GM23338 (cell line): ENCODE measurements around the gene OTOGL. TPM values are rescaled to one million over a fixed set of nuclear protein-coding genes. Genes with fewer than 3 reads are reported as not detected.

Experiments
- ATAC-seq: fragments of 200-7000 bp; cut with Tn5 transposase; 3 replicates; pipeline ENCODE4 v1.9.1; 2020
- DNase-seq: peaks from one replicate; pipeline ENCODE4 v3.0.0-alpha.2; 2015; ENCODE audit warnings: low spot score
- H2AFZ ChIP-seq: fragments of 200-600 bp; sonication (generic); 2 replicates; pipeline ENCODE4 v1.8.0; 2016; ENCODE audit warnings: antibody characterized with exemption, mild to moderate bottlenecking, moderate library complexity
- H3F3A ChIP-seq: fragments of 200-600 bp; sonication (generic); replicated peaks from 2 replicates; pipeline ENCODE4 v1.8.0; 2017; ENCODE audit warnings: antibody characterized with exemption, mixed run types, low read depth
- H3K27ac ChIP-seq: fragments of 200-600 bp; sonication (generic); 2 replicates; pipeline ENCODE4 v1.6.1; 2016; ENCODE audit warnings: low read depth
- H3K27me3 ChIP-seq: fragments of 200-600 bp; sonication (generic); 2 replicates; pipeline ENCODE4 v1.8.0; 2016; ENCODE audit warnings: mild to moderate bottlenecking, mixed run types, moderate library complexity; ENCODE audit not compliant: insufficient read depth
- H3K36me3 ChIP-seq: fragments of 200-600 bp; sonication (generic); 2 replicates; pipeline ENCODE4 v1.8.0; 2016; ENCODE audit warnings: mild to moderate bottlenecking; ENCODE audit not compliant: insufficient read depth
- H3K4me1 ChIP-seq: fragments of 200-600 bp; sonication (generic); 2 replicates; pipeline ENCODE4 v1.8.0; 2016; ENCODE audit warnings: mild to moderate bottlenecking, moderate library complexity; ENCODE audit not compliant: insufficient read depth
- H3K4me2 ChIP-seq: fragments of 200-600 bp; sonication (generic); 2 replicates; pipeline ENCODE4 v1.7.1; 2017; ENCODE audit warnings: mixed run types
- H3K4me3 ChIP-seq: fragments of 200-600 bp; sonication (generic); 2 replicates; pipeline ENCODE4 v1.6.1; 2016; ENCODE audit warnings: mixed run types
- H3K79me2 ChIP-seq: fragments of 200-600 bp; sonication (generic); replicated peaks from 2 replicates; pipeline ENCODE4 v1.8.0; 2017; ENCODE audit warnings: mild to moderate bottlenecking; ENCODE audit not compliant: insufficient read depth
- H3K9me2 ChIP-seq: fragments of 200-600 bp; sonication (generic); 2 replicates; pipeline ENCODE4 v1.8.0; 2017; ENCODE audit not compliant: insufficient read depth
- H4K20me1 ChIP-seq: fragments of 200-600 bp; sonication (generic); replicated peaks from 2 replicates; pipeline ENCODE4 v1.8.0; 2017; ENCODE audit warnings: mild to moderate bottlenecking; ENCODE audit not compliant: insufficient read depth
- H3K27ac Mint-ChIP-seq: 2 replicates; pipeline ENCODE4 v1.8.0; 2020; ENCODE audit warnings: inconsistent platforms, mild to moderate bottlenecking, moderate library complexity, mixed read lengths
- H3K27me3 Mint-ChIP-seq: 3 replicates; pipeline ENCODE4 v1.8.0; 2022; ENCODE audit warnings: low read depth, mild to moderate bottlenecking, moderate library complexity, mixed read lengths, inconsistent platforms; ENCODE audit not compliant: insufficient read depth, poor library complexity
- H3K36me3 Mint-ChIP-seq: 3 replicates; pipeline ENCODE4 v1.8.0; 2021; ENCODE audit warnings: low read depth, mild to moderate bottlenecking, inconsistent platforms, moderate library complexity, mixed read lengths
- H3K4me1 Mint-ChIP-seq: 3 replicates; pipeline ENCODE4 v1.8.0; 2020; ENCODE audit warnings: mild to moderate bottlenecking, inconsistent platforms, mixed read lengths
- H3K4me3 Mint-ChIP-seq: 3 replicates; pipeline ENCODE4 v1.8.0; 2021; ENCODE audit warnings: moderate library complexity, mild to moderate bottlenecking, inconsistent platforms, mixed read lengths
- H3K9me3 Mint-ChIP-seq: 3 replicates; pipeline ENCODE4 v1.8.0; 2020; ENCODE audit warnings: moderate library complexity, mild to moderate bottlenecking, inconsistent platforms, mixed read lengths
- CREB1 ChIP-seq: fragments of 250-450 bp; sonication (Bioruptor Pico); IDR thresholded peaks from 2 replicates; pipeline ENCODE4 v1.5.0; 2020; ENCODE audit warnings: low read depth, mild to moderate bottlenecking, moderate library complexity
- EZH2 ChIP-seq: fragments of 200-600 bp; sonication (generic); IDR thresholded peaks from one replicate; pipeline ENCODE4 v1.8.0; 2017; ENCODE audit warnings: antibody characterized with exemption, mild to moderate bottlenecking, low read depth; ENCODE audit not compliant: unreplicated experiment
- EZH2phosphoT487 ChIP-seq: fragments of 200-600 bp; sonication (generic); IDR thresholded peaks from one replicate; pipeline ENCODE4 v1.8.1; 2018; ENCODE audit warnings: antibody characterized with exemption; ENCODE audit not compliant: unreplicated experiment
- JUNB ChIP-seq: IDR thresholded peaks from one replicate; pipeline ENCODE4 v1.6.1; 2016; ENCODE audit warnings: antibody characterized with exemption; ENCODE audit not compliant: unreplicated experiment
- NANOG ChIP-seq: IDR thresholded peaks from 2 replicates; pipeline ENCODE4 v1.6.1; 2016; ENCODE audit warnings: antibody characterized with exemption, borderline replicate concordance
- POLR2AphosphoS5 ChIP-seq: IDR thresholded peaks from 2 replicates; pipeline ENCODE4 v1.6.1; 2016; ENCODE audit warnings: antibody characterized with exemption, low read depth
- STAT1 ChIP-seq: IDR thresholded peaks from one replicate; pipeline ENCODE4 v1.6.1; 2016; ENCODE audit warnings: antibody characterized with exemption; ENCODE audit not compliant: unreplicated experiment
- ZNF114 ChIP-seq: fragments of 250-450 bp; sonication (Bioruptor Pico); IDR thresholded peaks from 2 replicates; pipeline ENCODE4 v1.5.0; 2020; ENCODE audit warnings: mild to moderate bottlenecking, moderate library complexity
- ZNF331 ChIP-seq: fragments of 250-450 bp; sonication (Bioruptor Pico); IDR thresholded peaks from 2 replicates; pipeline ENCODE4 v1.5.0; 2020; ENCODE audit warnings: low read depth, mild to moderate bottlenecking, moderate library complexity
- polyA plus RNA-seq: library from polyadenylated mRNA; unstranded; fragments of >200 nt; fragmentation: Nextera tagmentation; extraction: Ambion mirVana; gene quantifications from 2 replicates; pipeline ENCODE4 v1.2.1, GENCODE V29; 2016
- total RNA-seq: library from RNA; depleted of rRNA; stranded (reverse); fragments of >200 nt; shearing (Covaris generic); gene quantifications from 2 replicates; pipeline ENCODE4 v1.2.3, GENCODE V29; 2014
- TF ChIP-seq, protein P1 (sequence below): fragments of 250-450 bp; sonication (Bioruptor Pico); IDR thresholded peaks from 2 replicates; pipeline ENCODE4 v1.5.0; 2020; ENCODE audit warnings: mild to moderate bottlenecking, moderate library complexity
- TF ChIP-seq, protein P2 (sequence below): IDR thresholded peaks from 2 replicates; pipeline ENCODE4 v1.6.1; 2016; ENCODE audit warnings: antibody characterized with exemption
- TF ChIP-seq, protein P3 (sequence below): IDR thresholded peaks from one replicate; pipeline ENCODE4 v1.6.1; 2018; ENCODE audit warnings: antibody characterized with exemption; ENCODE audit not compliant: unreplicated experiment
- TF ChIP-seq, protein P4 (sequence below), 2 experiments: fragments of 200-600 bp in 1 of 2; sonication (generic) in 1 of 2; conservative IDR thresholded peaks; 2 replicates each; pipeline versions ENCODE4 v1.5.1 to v1.6.1; 2016 to 2017; ENCODE audit warnings: antibody characterized with exemption in 2 of 2, low read depth in 2 of 2, mild to moderate bottlenecking in 2 of 2, moderate library complexity in 1 of 2

The OTOGL gene
- total and polyA plus RNA-seq, 2 experiments from 2014 or later, result 0.36 to 0.66 TPM

DNA sequence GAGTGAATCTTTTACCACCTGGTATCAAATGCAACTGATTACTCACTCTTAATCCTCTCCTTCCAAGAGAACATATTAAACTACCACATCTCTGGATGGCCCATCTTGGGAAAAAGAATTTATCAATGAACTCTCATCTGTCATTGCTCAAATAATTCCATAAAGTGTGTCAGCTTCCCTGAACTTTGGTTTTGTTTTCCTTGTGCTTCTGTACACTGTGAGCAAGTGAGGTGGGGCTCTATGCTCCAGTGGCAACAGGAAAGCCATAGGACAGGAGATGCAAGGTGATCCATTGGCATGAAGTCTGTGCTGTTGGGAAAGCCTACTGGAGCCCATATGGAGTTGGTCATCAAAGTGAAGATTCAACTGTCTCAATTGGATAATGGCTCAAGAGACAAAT lies 17.4 kb downstream of the OTOGL start:
- Histone ChIP-seq H3F3A (no peaks in the 10 kb centered on the region), H3K79me2 (no peaks in the 10 kb centered on the region), H2AFZ (no peak overlapping the region), H4K20me1 (no peaks in the 10 kb centered on the region), H3K27ac (no peak overlapping the region), H3K4me1 (peaks cover 3% of the 10 kb centered on the region), H3K4me2 (no peak overlapping the region), H3K9me2 (0 out of 2 replicates have a peak, but pooled peaks cover 4% of the 10 kb centered on the region), H3K36me3 (no peaks in the 10 kb centered on the region), H3K4me3 (no peak overlapping the region), H3K27me3 (no peaks in the 10 kb centered on the region)
- TF ChIP-seq ZNF331, result no peak
- no peak for TF ChIP-seq POLR2AphosphoS5
- no peak for TF ChIP-seq STAT1
- TF ChIP-seq NANOG, result no peak
- TF ChIP-seq, protein P1, sequence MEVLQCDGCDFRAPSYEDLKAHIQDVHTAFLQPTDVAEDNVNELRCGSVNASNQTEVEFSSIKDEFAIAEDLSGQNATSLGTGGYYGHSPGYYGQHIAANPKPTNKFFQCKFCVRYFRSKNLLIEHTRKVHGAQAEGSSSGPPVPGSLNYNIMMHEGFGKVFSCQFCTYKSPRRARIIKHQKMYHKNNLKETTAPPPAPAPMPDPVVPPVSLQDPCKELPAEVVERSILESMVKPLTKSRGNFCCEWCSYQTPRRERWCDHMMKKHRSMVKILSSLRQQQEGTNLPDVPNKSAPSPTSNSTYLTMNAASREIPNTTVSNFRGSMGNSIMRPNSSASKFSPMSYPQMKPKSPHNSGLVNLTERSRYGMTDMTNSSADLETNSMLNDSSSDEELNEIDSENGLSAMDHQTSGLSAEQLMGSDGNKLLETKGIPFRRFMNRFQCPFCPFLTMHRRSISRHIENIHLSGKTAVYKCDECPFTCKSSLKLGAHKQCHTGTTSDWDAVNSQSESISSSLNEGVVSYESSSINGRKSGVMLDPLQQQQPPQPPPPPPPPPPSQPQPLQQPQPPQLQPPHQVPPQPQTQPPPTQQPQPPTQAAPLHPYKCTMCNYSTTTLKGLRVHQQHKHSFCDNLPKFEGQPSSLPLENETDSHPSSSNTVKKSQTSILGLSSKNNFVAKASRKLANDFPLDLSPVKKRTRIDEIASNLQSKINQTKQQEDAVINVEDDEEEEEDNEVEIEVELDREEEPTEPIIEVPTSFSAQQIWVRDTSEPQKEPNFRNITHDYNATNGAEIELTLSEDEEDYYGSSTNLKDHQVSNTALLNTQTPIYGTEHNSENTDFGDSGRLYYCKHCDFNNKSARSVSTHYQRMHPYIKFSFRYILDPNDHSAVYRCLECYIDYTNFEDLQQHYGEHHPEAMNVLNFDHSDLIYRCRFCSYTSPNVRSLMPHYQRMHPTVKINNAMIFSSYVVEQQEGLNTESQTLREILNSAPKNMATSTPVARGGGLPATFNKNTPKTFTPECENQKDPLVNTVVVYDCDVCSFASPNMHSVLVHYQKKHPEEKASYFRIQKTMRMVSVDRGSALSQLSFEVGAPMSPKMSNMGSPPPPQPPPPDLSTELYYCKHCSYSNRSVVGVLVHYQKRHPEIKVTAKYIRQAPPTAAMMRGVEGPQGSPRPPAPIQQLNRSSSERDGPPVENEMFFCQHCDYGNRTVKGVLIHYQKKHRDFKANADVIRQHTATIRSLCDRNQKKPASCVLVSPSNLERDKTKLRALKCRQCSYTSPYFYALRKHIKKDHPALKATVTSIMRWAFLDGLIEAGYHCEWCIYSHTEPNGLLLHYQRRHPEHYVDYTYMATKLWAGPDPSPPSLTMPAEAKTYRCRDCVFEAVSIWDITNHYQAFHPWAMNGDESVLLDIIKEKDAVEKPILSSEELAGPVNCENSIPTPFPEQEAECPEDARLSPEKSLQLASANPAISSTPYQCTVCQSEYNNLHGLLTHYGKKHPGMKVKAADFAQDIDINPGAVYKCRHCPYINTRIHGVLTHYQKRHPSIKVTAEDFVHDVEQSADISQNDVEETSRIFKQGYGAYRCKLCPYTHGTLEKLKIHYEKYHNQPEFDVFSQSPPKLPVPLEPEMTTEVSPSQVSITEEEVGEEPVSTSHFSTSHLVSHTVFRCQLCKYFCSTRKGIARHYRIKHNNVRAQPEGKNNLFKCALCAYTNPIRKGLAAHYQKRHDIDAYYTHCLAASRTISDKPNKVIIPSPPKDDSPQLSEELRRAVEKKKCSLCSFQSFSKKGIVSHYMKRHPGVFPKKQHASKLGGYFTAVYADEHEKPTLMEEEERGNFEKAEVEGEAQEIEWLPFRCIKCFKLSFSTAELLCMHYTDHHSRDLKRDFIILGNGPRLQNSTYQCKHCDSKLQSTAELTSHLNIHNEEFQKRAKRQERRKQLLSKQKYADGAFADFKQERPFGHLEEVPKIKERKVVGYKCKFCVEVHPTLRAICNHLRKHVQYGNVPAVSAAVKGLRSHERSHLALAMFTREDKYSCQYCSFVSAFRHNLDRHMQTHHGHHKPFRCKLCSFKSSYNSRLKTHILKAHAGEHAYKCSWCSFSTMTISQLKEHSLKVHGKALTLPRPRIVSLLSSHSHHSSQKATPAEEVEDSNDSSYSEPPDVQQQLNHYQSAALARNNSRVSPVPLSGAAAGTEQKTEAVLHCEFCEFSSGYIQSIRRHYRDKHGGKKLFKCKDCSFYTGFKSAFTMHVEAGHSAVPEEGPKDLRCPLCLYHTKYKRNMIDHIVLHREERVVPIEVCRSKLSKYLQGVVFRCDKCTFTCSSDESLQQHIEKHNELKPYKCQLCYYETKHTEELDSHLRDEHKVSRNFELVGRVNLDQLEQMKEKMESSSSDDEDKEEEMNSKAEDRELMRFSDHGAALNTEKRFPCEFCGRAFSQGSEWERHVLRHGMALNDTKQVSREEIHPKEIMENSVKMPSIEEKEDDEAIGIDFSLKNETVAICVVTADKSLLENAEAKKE, result no peak
- TF ChIP-seq JUNB, result no peak
- TF ChIP-seq, protein P2, sequence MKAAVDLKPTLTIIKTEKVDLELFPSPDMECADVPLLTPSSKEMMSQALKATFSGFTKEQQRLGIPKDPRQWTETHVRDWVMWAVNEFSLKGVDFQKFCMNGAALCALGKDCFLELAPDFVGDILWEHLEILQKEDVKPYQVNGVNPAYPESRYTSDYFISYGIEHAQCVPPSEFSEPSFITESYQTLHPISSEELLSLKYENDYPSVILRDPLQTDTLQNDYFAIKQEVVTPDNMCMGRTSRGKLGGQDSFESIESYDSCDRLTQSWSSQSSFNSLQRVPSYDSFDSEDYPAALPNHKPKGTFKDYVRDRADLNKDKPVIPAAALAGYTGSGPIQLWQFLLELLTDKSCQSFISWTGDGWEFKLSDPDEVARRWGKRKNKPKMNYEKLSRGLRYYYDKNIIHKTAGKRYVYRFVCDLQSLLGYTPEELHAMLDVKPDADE, result no peak
- TF ChIP-seq CREB1 (CRISPR knock-in tag), result no peak
- TF ChIP-seq, protein P3, sequence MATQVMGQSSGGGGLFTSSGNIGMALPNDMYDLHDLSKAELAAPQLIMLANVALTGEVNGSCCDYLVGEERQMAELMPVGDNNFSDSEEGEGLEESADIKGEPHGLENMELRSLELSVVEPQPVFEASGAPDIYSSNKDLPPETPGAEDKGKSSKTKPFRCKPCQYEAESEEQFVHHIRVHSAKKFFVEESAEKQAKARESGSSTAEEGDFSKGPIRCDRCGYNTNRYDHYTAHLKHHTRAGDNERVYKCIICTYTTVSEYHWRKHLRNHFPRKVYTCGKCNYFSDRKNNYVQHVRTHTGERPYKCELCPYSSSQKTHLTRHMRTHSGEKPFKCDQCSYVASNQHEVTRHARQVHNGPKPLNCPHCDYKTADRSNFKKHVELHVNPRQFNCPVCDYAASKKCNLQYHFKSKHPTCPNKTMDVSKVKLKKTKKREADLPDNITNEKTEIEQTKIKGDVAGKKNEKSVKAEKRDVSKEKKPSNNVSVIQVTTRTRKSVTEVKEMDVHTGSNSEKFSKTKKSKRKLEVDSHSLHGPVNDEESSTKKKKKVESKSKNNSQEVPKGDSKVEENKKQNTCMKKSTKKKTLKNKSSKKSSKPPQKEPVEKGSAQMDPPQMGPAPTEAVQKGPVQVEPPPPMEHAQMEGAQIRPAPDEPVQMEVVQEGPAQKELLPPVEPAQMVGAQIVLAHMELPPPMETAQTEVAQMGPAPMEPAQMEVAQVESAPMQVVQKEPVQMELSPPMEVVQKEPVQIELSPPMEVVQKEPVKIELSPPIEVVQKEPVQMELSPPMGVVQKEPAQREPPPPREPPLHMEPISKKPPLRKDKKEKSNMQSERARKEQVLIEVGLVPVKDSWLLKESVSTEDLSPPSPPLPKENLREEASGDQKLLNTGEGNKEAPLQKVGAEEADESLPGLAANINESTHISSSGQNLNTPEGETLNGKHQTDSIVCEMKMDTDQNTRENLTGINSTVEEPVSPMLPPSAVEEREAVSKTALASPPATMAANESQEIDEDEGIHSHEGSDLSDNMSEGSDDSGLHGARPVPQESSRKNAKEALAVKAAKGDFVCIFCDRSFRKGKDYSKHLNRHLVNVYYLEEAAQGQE, result no peak
- TF ChIP-seq, protein P4, sequence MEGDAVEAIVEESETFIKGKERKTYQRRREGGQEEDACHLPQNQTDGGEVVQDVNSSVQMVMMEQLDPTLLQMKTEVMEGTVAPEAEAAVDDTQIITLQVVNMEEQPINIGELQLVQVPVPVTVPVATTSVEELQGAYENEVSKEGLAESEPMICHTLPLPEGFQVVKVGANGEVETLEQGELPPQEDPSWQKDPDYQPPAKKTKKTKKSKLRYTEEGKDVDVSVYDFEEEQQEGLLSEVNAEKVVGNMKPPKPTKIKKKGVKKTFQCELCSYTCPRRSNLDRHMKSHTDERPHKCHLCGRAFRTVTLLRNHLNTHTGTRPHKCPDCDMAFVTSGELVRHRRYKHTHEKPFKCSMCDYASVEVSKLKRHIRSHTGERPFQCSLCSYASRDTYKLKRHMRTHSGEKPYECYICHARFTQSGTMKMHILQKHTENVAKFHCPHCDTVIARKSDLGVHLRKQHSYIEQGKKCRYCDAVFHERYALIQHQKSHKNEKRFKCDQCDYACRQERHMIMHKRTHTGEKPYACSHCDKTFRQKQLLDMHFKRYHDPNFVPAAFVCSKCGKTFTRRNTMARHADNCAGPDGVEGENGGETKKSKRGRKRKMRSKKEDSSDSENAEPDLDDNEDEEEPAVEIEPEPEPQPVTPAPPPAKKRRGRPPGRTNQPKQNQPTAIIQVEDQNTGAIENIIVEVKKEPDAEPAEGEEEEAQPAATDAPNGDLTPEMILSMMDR (conservative IDR thresholded peaks at IDR 0.05; ENCODE audit: low read depth in 2 of 2), result no peak
- no peak for TF ChIP-seq ZNF114 (CRISPR knock-in tag)
- TF ChIP-seq EZH2, result no peak
- TF ChIP-seq EZH2phosphoT487, result no peak
- peaks cover 3% of the 10 kb centered on the region for H3K27me3 Mint-ChIP-seq
- H3K4me1 Mint-ChIP-seq, result peaks cover 11% of the 10 kb centered on the region
- peaks cover 2% of the 10 kb centered on the region; the same call in 1 of the 3 replicates for H3K36me3 Mint-ChIP-seq
- peaks cover 8% of the 10 kb centered on the region; the same call in 1 of the 3 replicates for H3K9me3 Mint-ChIP-seq
- no peak overlapping the region for H3K27ac Mint-ChIP-seq
- ATAC-seq (no peak), DNase-seq (no peak)
- H3K4me3 Mint-ChIP-seq, result no peak overlapping the region
